ENCODE measurements around the gene CEP63.
"Not testable (repeated sequence)": the region's sequence is repeated elsewhere in the genome, so short reads cannot be mapped to it uniquely, and the experiment has no call there.

The CEP63 gene

DNA sequence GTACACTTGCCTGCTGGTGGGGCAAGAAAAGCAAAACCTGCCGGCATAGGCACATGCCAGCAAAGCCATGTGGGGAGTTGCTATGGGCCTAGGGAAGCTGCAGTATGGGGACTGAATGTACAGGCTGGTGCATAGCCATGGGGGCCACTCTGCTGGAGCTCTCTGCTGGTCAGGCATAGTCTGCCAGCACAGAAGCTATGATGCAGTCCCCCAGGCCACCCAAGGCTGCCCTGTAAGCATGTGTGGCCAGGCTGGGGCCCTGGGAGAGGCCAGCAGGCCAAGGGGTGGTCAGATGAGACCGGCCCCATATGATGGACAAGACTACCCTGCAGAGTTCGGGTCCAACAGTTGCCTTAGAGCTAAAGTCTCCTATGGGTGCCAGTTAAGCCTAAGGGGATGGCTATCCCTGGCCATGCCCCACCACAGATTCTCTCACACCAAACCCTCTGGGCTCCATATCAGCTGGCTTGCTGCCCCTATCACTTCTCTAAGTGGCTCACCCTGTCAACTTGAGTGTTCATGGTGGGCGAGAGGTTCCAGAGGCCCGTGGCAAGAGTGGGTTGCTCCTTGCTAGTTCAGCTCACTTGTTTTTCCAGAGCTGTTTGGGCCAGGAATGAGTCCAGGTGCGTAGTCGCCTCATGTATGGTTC, 41.8 kb downstream of the CEP63 start:
- TF ChIP-seq, protein P1, sequence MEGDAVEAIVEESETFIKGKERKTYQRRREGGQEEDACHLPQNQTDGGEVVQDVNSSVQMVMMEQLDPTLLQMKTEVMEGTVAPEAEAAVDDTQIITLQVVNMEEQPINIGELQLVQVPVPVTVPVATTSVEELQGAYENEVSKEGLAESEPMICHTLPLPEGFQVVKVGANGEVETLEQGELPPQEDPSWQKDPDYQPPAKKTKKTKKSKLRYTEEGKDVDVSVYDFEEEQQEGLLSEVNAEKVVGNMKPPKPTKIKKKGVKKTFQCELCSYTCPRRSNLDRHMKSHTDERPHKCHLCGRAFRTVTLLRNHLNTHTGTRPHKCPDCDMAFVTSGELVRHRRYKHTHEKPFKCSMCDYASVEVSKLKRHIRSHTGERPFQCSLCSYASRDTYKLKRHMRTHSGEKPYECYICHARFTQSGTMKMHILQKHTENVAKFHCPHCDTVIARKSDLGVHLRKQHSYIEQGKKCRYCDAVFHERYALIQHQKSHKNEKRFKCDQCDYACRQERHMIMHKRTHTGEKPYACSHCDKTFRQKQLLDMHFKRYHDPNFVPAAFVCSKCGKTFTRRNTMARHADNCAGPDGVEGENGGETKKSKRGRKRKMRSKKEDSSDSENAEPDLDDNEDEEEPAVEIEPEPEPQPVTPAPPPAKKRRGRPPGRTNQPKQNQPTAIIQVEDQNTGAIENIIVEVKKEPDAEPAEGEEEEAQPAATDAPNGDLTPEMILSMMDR (conservative IDR thresholded peaks at IDR 0.05): no peak
- H3K27ac ChIP-seq: no peak overlapping the region

DNA sequence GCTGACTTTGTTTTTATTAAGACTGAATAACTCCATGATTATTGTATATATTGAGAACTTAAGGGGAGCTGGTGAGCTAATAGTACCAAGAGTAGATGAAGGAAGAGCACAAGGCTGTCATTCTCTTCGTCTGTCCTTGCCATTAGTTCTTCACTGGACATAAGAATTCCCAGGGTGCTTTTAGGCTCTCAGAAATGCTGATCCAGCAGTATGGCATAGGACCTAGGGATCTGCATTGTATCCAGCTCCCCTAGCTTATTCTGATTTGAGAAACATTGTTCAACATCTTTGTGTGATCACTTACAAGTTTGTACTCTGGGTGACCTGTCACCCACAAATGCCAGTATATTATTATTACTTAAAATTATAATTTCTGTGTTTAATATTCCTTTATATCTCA, 47.6 kb downstream of the CEP63 start:
- H3K27ac ChIP-seq: no peak overlapping the region
- TF ChIP-seq, protein P1 (conservative IDR thresholded peaks at IDR 0.05): no peak

DNA sequence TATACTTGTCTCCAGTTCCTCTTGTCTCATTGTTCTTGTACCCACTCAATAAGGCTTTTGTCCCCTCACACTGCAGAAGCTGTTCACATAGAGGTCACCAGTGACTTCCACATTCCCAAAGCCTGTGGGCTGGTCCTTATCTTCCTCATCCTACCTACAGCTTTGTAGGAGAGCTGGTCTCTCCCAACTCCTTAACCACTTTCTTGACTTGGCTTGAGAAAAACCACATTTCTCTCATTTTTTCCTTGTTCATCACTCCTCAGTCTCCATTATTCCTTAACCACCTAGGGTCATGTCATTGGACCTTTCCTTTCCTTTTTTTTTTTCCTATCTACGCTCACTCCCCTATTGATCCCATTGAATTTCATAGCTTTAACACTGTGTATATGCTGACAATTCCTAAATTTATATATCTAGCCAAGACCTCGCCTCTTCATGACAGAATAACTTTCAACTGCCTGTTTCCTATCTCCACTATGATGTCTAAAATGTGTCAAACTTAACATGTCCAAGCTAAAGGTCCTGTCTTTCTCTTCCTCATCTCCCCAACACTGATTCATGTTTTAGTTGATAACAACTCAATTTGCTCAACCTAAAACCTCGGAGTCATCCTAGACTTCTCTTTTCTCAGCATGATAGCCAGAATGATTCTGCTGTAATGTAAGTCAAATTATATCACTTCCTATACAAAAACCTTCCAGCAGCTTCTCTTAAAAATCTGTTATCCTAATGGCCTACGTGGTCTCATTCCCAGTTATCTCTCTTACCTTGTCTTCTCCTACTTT, 49.5 kb downstream of the CEP63 start:
- no peak overlapping the region for H3K27ac ChIP-seq
- TF ChIP-seq, protein P1 (conservative IDR thresholded peaks at IDR 0.05): no peak

DNA sequence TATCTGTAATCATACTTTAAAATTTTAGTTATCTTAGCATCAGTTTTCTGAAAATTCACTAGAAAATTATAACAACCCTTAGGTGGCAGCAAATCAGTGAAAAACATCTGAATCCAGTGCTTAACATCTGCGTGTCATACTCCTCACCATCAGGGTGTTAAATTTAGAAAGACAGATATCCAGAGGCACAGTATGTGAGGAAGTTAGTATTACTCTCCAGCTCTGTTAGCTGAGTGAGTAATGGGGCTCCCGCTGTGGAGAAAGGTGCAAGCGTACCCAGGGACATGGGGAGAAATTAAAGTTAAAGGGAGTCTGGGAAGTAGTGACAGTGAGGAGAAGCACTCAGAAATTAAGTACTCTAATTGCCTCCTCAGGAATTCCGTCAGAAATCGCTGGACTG, 50.9 kb downstream of the CEP63 start:
- TF ChIP-seq, protein P1 (conservative IDR thresholded peaks at IDR 0.05): no peak
- no peak overlapping the region for H3K27ac ChIP-seq

DNA sequence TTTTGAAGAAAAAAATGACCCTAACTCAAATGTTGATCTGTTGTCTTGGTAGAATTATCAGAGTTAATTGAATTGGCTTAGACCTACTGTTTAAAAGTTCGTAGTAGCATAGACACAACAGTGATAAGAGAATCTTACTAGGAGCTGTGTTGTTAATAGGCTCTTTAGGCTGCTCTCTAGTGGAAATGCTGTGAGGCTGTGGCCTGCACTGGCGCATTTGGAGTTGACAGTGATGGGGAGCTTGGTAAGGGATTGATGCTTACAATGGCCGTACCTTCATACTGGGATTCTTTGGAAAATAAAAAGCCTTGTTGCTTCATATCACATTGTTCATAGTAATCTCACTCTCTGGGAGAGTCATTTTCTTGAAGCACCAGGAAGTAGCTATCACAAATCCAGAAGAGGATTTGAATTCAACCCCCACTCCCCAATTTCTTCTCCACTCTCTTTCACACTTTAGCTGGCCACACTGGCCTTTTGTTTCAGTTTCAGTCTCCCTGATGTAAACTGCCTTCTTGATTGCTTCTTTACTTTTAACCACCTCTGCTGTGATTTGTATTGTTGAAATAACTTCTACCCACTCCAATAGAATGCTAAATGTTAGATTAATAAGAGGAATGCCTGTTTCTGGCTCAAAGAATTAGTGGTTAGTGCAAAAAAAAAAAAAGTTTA, 56.6 kb downstream of the CEP63 start:
- TF ChIP-seq, protein P1 (conservative IDR thresholded peaks at IDR 0.05): no peak
- H3K27ac ChIP-seq: no peak overlapping the region

DNA sequence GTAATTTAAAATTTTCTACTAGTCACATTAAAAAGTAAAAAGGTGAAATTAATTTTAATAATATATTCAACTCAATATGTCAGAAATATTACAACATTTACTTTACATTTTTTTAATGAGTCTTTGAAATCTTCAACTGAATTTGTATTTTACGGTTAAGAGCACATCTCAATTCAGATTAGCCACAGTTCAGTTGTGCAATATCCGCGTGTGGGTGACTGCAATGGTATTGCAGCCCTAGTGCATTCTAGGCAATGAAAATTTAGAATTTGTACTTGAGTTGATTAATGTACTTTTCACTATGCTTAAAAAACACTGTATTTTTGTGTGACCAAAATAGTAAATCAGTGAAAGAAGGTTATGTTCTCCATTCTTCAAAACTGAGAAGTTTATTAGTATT, 57.3 kb downstream of the CEP63 start:
- no peak overlapping the region for H3K27ac ChIP-seq
- TF ChIP-seq, protein P1 (conservative IDR thresholded peaks at IDR 0.05): no peak

DNA sequence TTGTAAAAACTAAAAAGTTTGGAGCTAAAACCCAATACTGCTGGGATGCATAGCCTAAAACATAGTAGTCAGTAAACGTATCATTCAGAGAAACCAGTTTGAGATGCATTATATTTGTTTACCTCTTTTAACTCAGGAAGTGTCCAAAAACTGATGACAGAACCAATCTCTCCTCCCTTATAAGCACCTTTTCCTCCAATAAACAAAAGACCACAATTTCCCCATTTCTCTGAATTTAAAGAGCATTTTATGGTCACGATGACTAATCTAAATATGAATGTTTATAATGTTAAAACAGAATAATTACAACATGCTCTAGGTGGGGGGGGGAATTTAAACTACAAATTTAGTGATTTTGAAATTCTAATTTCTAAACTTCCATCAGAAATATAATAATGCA, 58.5 kb downstream of the CEP63 start:
- H3K27ac ChIP-seq: no peak overlapping the region
- TF ChIP-seq, protein P1 (conservative IDR thresholded peaks at IDR 0.05): no peak

DNA sequence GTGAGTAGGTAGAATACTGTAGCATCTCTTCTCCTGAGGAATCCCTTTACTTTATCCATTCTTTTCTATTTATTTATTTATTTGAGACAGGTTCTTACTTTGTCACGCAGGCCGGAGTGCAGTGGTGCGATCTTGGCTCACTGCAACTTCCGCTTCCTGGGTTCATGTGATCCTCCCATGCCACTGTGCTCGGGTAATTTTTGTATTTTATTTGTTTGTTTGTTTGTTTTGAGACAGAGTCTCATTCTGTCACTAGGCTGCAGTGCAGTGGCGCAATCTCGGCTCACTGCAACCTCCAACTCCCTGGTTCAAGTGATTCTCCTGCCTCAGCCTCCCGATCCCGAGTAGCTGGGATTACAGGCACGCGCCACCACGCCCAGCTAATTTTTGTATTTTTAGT, 58.9 kb downstream of the CEP63 start:
- not testable (repeated sequence) for H3K27ac ChIP-seq

Measured in VCaP (cell line).